Mucosa of rectum (tissue), 2 donors: ENCODE data around the gene CDKN1A.

Source experiments
- H3K27ac ChIP-seq, 2 donors: one replicate each; pipeline ENCODE4 v1.7.0; 2013; ENCODE audit warnings: inconsistent platforms in 2 of 2, low read depth in 2 of 2, low read length in 2 of 2
- H3K27me3 ChIP-seq, 2 donors: one replicate each; pipeline ENCODE4 v1.7.0; 2013; ENCODE audit warnings: low read length in 2 of 2; ENCODE audit not compliant: control insufficient read depth in 2 of 2, insufficient read depth in 2 of 2
- H3K36me3 ChIP-seq, 2 donors: one replicate each; pipeline ENCODE4 v1.7.0; 2013; ENCODE audit warnings: low read length in 2 of 2; ENCODE audit not compliant: control insufficient read depth in 2 of 2, insufficient read depth in 2 of 2
- H3K4me1 ChIP-seq, 2 donors: one replicate each; pipeline ENCODE4 v1.7.0; 2013; ENCODE audit warnings: low read length in 2 of 2, mild to moderate bottlenecking in 1 of 2; ENCODE audit not compliant: control insufficient read depth in 2 of 2, insufficient read depth in 2 of 2
- H3K4me3 ChIP-seq, 2 donors: one replicate each; pipeline ENCODE4 v1.7.0; 2013; ENCODE audit warnings: low read length in 2 of 2
- H3K9ac ChIP-seq, 2 donors: one replicate each; pipeline ENCODE4 v1.7.0; 2013; ENCODE audit warnings: low read length in 2 of 2, low read depth in 1 of 2, mild to moderate bottlenecking in 1 of 2
- H3K9me3 ChIP-seq, 2 donors: one replicate each; pipeline ENCODE4 v1.7.0; 2013; ENCODE audit warnings: low read length in 2 of 2; ENCODE audit not compliant: control insufficient read depth in 2 of 2
- donor health status: healthy.
- donor health status: Normal muscosa, but diverticular disease.

Gene CDKN1A

GRCh38 chr6:36727505-36728021 lies 49.0 kb downstream of the CDKN1A start:
- no peak overlapping the region for H3K4me3 ChIP-seq
- no peak overlapping the region for H3K27ac ChIP-seq
- H3K4me1 ChIP-seq = no peaks in the 10 kb centered on the region

GRCh38 chr6:36728289-36729160 lies 50.0 kb downstream of the CDKN1A start:
- no peak overlapping the region for H3K27ac ChIP-seq
- no peak overlapping the region for H3K4me3 ChIP-seq
- no peak overlapping the region for H3K9ac ChIP-seq

More at GRCh38 chr6:36727505-36728021, 49.0 kb downstream of the CDKN1A start:
- no peak overlapping the region for H3K9ac ChIP-seq
- no peaks in the 10 kb centered on the region for H3K27me3 ChIP-seq
- H3K9me3 ChIP-seq = no peaks in the 10 kb centered on the region
- no peaks in the 10 kb centered on the region for H3K36me3 ChIP-seq

GRCh38 chr6:36729161-36729524 lies 50.6 kb downstream of the CDKN1A start:
- Histone ChIP-seq H3K27me3 (no peaks in the 10 kb centered on the region), H3K9me3 (no peaks in the 10 kb centered on the region), H3K36me3 (no peaks in the 10 kb centered on the region), H3K4me1 (no peaks in the 10 kb centered on the region), H3K4me3 (no peak overlapping the region), H3K9ac (no peak overlapping the region), H3K27ac (no peak overlapping the region)

More at GRCh38 chr6:36728289-36729160, 50.0 kb downstream of the CDKN1A start:
- Histone ChIP-seq H3K9me3 (no peaks in the 10 kb centered on the region), H3K36me3 (no peaks in the 10 kb centered on the region), H3K4me1 (no peaks in the 10 kb centered on the region), H3K27me3 (no peaks in the 10 kb centered on the region)

- Histone ChIP-seq H3K27ac (no peak overlapping the region), H3K36me3 (no peaks in the 10 kb centered on the region), H3K4me1 (peaks cover 12 to 13% of the 10 kb centered on the region in 2 donors), H3K4me3 (no peak overlapping the region), H3K9me3 (no peaks in the 10 kb centered on the region), H3K9ac (no peak overlapping the region), H3K27me3 (no peaks in the 10 kb centered on the region)
Observed at GRCh38 chr6:36730424-36731380, 52.2 kb downstream of the CDKN1A start.

GRCh38 chr6:36731622-36732310 lies 53.3 kb downstream of the CDKN1A start:
- H3K4me1 ChIP-seq = peaks cover 16 to 18% of the 10 kb centered on the region in 2 donors

GRCh38 chr6:36733300-36733699 lies 54.8 kb downstream of the CDKN1A start:
- Histone ChIP-seq H3K9me3 (no peaks in the 10 kb centered on the region), H3K27ac (no peak overlapping the region), H3K4me1 (peaks cover 16 to 18% of the 10 kb centered on the region in 2 donors), H3K9ac (no peak overlapping the region), H3K27me3 (no peaks in the 10 kb centered on the region), H3K4me3 (no peak overlapping the region), H3K36me3 (no peaks in the 10 kb centered on the region)

More at GRCh38 chr6:36731622-36732310, 53.3 kb downstream of the CDKN1A start:
- no peak overlapping the region for H3K9ac ChIP-seq
- no peak overlapping the region for H3K27ac ChIP-seq
- H3K36me3 ChIP-seq = no peaks in the 10 kb centered on the region
- no peaks in the 10 kb centered on the region for H3K9me3 ChIP-seq
- H3K27me3 ChIP-seq = no peaks in the 10 kb centered on the region
- no peak overlapping the region for H3K4me3 ChIP-seq

- H3K4me1 ChIP-seq = peaks cover 16 to 18% of the 10 kb centered on the region in 2 donors
- no peaks in the 10 kb centered on the region for H3K36me3 ChIP-seq
- H3K9me3 ChIP-seq = no peaks in the 10 kb centered on the region
- H3K27me3 ChIP-seq = no peaks in the 10 kb centered on the region
- H3K9ac ChIP-seq = peak overlapping the region; percentile 5 to 56
- H3K4me3 ChIP-seq = peak overlapping the region; percentile 31 to 52
- H3K27ac ChIP-seq = peak overlapping the region; percentile 82 to 86
Observed at GRCh38 chr6:36734486-36735060, 56.1 kb downstream of the CDKN1A start.

- Histone ChIP-seq H3K4me1 (peaks cover 16 to 18% of the 10 kb centered on the region in 2 donors), H3K27ac (peak overlapping the region; percentile 82 to 86), H3K4me3 (peak overlapping the region; percentile 31 to 52), H3K27me3 (no peaks in the 10 kb centered on the region), H3K36me3 (no peaks in the 10 kb centered on the region), H3K9me3 (no peaks in the 10 kb centered on the region), H3K9ac (peak overlapping the region; percentile 52 to 56)
Observed at GRCh38 chr6:36735110-36736071, 56.9 kb downstream of the CDKN1A start.
